ENCODE data around the gene TRPM3.

GRCh38 chr9:70878576-70878975 lies 242.8 kb downstream of the TRPM3 start:
- no peak for TF ChIP-seq POLR2A (IDR thresholded peaks at IDR 0.05)
- no peak for TF ChIP-seq CTCF (IDR thresholded peaks at IDR 0.05 in 4 of 5, conservative IDR thresholded peaks at IDR 0.05 in 1 of 5)

All from gastrocnemius medialis (tissue), 4 donors.